ENCODE measurements around the gene DSCAML1. TPM values are rescaled to one million over a fixed set of nuclear protein-coding genes. Genes with fewer than 3 reads are reported as not detected.

DSCAML1 gene
- total RNA-seq (1 to 10 TPM in 1 of 2 experiments, under 1 TPM in 1; 1.00 to 1.0 TPM), polyA plus RNA-seq (not detected)

DNA sequence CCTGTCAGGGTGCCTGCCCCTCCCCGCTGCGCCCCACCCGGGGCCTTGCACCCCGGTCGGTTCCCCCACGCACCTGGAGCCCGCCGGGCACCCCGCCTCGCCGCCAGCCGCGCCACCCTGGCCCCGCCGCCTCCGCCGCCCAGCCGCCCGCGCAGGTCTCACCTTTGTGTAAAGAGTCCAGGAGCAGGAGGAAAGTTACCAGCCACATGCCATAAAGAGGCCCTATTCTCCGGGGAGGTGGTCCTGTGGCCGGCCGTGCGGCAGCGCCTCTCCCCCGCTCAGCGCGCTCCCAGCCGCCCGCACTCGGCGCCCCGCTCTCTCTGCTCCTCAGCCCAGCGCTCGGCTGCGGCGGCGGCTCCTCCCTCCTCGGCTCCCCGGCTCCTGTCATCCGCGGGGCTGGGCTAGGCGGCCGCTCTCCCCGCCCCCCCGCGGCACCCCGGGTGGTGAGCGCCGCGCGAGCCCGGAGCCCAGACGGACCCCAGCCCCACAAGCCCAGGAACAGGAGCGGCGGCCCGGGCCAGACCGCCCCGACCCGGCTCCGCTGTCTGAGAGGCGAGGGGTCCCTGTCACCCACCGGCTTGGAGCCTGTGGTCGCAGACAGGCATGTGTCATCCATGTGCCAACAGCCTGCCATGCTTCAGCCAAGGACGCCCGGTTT is at the start of gene DSCAML1:
TSS of gene DSCAML1 (minus strand) at position 345 of the 658 bp plus-strand sequence. CDS start at position 208, 137 bp downstream.
- POLR2A ChIA-PET (ENCODE audit: partially characterized antibody) = no interaction called here
- H3K9me3 Mint-ChIP-seq = no peaks in the 10 kb centered on the region
- peaks cover 38% of the 10 kb centered on the region for H3K27me3 ChIP-seq (ENCODE audit: insufficient read depth, low read length)
- no peaks in the 10 kb centered on the region for H3K36me3 ChIP-seq (ENCODE audit: insufficient read depth, low read length)
- CTCF ChIA-PET (ENCODE audit: partially characterized antibody) = interaction anchor here (0.6 to 2.2 kb wide), 3 partner anchors 11 to 110 kb away, joined by 3 to 10 read pairs (median 3); no protein-coding TSS in a partner anchor
- H3K4me3 Mint-ChIP-seq = peak within 1 kb of the TSS; percentile 42 to 86 (median 72)
- DNase-seq = peak in 4 of 5 donors; percentile 34 to 42 (median 36)
- H3K4me1 ChIP-seq (ENCODE audit: insufficient read depth, low read length) = peaks cover 18% of the 10 kb centered on the region
- intact Hi-C loops (cut with micrococcal nuclease) = no loop called here
- no peaks in the 10 kb centered on the region for H3K36me3 Mint-ChIP-seq
- no peaks in the 10 kb centered on the region for H3K9me3 ChIP-seq (ENCODE audit: control insufficient read depth in 1 of 2, low read length in 2 of 2)
- peak within 1 kb of the TSS in 1 of 2 donors; percentile 28 for H3K4me3 ChIP-seq (ENCODE audit: low read length in 2 of 2)
- peaks cover 2 to 22% (median 12%) of the 10 kb centered on the region in 4 donors for H3K4me1 Mint-ChIP-seq
- H3K27ac ChIP-seq (ENCODE audit: low read depth, low read length) = no peak within 1 kb of the TSS
- peak within 1 kb of the TSS in 2 of 7 donors; percentile 30 to 54 for H3K27ac Mint-ChIP-seq
- H3K27me3 Mint-ChIP-seq = peaks cover 41 to 45% of the 10 kb centered on the region in 2 donors

GRCh38 chr11:117843666-117844484 is 46.9 kb upstream of the DSCAML1 start:
- Histone ChIP-seq H3K9me3 (ENCODE audit: control insufficient read depth in 1 of 2, low read length in 2 of 2) (no peaks in the 10 kb centered on the region), H3K27ac (ENCODE audit: low read depth, low read length) (no peak overlapping the region), H3K4me3 (ENCODE audit: low read length in 2 of 2) (no peak overlapping the region), H3K4me1 (ENCODE audit: insufficient read depth, low read length) (peaks cover 4% of the 10 kb centered on the region), H3K27me3 (ENCODE audit: insufficient read depth, low read length) (no peaks in the 10 kb centered on the region), H3K36me3 (ENCODE audit: insufficient read depth, low read length) (no peaks in the 10 kb centered on the region)
- POLR2A ChIA-PET (ENCODE audit: partially characterized antibody) = interaction anchor here (0.7 to 3.8 kb wide), 11 partner anchors 18 to 209 kb away, joined by 3 to 23 read pairs (median 4); partner anchors contain the start of gene IL10RA
- DNase-seq = peak; percentile 72 to 79 (median 76)
- peaks cover 0 to 8% (median 2%) of the 10 kb centered on the region in 4 donors for H3K4me1 Mint-ChIP-seq
- no peaks in the 10 kb centered on the region for H3K36me3 Mint-ChIP-seq
- CTCF ChIA-PET (ENCODE audit: partially characterized antibody) = interaction anchor here (0.6 to 7.8 kb wide), 27 partner anchors 10 to 1225 kb away, joined by 3 to 286 read pairs (median 4); partner anchors contain the start of genes FXYD6 and IL10RA
- H3K4me3 Mint-ChIP-seq = no peak overlapping the region
- peaks cover 0 to 2% (median 0%) of the 10 kb centered on the region in 8 donors for H3K9me3 Mint-ChIP-seq
- H3K27me3 Mint-ChIP-seq = no peaks in the 10 kb centered on the region
- peak overlapping the region in 2 of 7 donors; percentile 56 to 79 for H3K27ac Mint-ChIP-seq
- intact Hi-C loops (cut with micrococcal nuclease) = loop anchor here (1.0 to 5.0 kb wide), 4 partner anchors 103 to 327 kb away; no protein-coding TSS in a partner anchor

DNA sequence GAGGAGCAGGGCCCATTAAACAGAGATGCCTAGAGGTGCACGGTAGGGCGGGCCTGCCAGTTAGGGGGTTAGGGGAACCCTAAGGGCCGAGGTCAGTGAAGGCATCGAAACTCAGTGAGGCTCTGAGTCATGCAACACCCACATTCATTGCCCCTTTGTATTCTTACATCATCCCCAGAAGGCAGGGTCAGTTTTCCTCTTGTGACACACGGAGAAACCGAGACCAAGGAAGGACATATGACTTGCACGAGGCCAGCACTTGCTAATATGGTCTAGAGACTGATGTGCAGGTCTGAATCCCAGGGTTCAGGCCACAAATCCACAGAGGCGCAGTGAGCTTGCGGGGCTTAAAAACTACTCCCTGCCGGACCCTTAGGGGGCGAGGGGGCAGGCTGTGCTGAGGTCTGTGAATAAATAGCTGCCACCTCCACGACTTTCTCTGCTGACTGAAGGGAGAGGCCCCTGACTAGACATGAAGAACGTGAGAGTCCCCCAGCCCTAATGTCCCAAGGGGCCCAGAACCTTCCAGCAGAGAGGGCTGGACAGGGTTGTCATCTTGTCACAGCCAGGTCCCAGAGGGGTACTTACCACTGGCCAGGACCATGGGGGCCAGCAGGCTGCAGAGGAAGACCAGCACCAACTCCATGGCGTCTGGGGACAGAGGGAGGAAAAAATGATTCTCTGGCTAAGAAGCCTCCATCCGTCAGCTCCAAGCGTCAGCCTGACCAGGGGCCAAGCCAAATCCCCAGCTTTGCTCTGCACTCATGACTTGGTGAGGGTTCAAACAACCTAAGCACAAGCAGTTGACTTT is 45.3 kb upstream of the DSCAML1 start:
- no peaks in the 10 kb centered on the region for H3K9me3 ChIP-seq (ENCODE audit: control insufficient read depth in 1 of 2, low read length in 2 of 2)
- H3K4me1 Mint-ChIP-seq = peaks cover 0 to 8% (median 2%) of the 10 kb centered on the region in 4 donors
- H3K27me3 ChIP-seq (ENCODE audit: insufficient read depth, low read length) = no peaks in the 10 kb centered on the region
- no peak overlapping the region for H3K4me3 ChIP-seq (ENCODE audit: low read length in 2 of 2)
- intact Hi-C loops (cut with micrococcal nuclease) = loop anchor here (5.0 kb wide), 1 partner anchor 160 kb away; no protein-coding TSS in a partner anchor
- H3K4me1 ChIP-seq (ENCODE audit: insufficient read depth, low read length) = peaks cover 4% of the 10 kb centered on the region
- H3K27ac ChIP-seq (ENCODE audit: low read depth, low read length) = no peak overlapping the region
- H3K36me3 ChIP-seq (ENCODE audit: insufficient read depth, low read length) = no peaks in the 10 kb centered on the region
- no peak overlapping the region for H3K27ac Mint-ChIP-seq
- H3K4me3 Mint-ChIP-seq = no peak overlapping the region
- no peaks in the 10 kb centered on the region for H3K27me3 Mint-ChIP-seq
- ChIA-PET POLR2A (ENCODE audit: partially characterized antibody) (interaction anchor here (1.0 to 3.8 kb wide), 4 partner anchors 105 to 211 kb away, joined by 3 to 23 read pairs (median 10); no protein-coding TSS in a partner anchor), CTCF (ENCODE audit: partially characterized antibody) (interaction anchor here (1.1 to 7.8 kb wide), 11 partner anchors 8 to 328 kb away, joined by 3 to 286 read pairs (median 16); partner anchors contain the start of gene IL10RA)
- no peak for DNase-seq
- no peaks in the 10 kb centered on the region for H3K36me3 Mint-ChIP-seq
- peaks cover 0 to 4% (median 0%) of the 10 kb centered on the region in 8 donors for H3K9me3 Mint-ChIP-seq

- H3K27me3 Mint-ChIP-seq = peaks cover 0 to 2% of the 10 kb centered on the region in 2 donors
- no peak for DNase-seq
- H3K9me3 ChIP-seq (ENCODE audit: control insufficient read depth in 1 of 2, low read length in 2 of 2) = no peaks in the 10 kb centered on the region
- intact Hi-C loops (cut with micrococcal nuclease) = loop anchor here (5.0 kb wide), 1 partner anchor 161 kb away; no protein-coding TSS in a partner anchor
- H3K4me1 Mint-ChIP-seq = peaks cover 0 to 8% (median 2%) of the 10 kb centered on the region in 4 donors
- H3K27me3 ChIP-seq (ENCODE audit: insufficient read depth, low read length) = no peaks in the 10 kb centered on the region
- H3K36me3 Mint-ChIP-seq = no peaks in the 10 kb centered on the region
- ChIA-PET CTCF (ENCODE audit: partially characterized antibody) (interaction anchor here (1.2 to 7.8 kb wide), 8 partner anchors 8 to 329 kb away, joined by 3 to 286 read pairs (median 17); partner anchors contain the start of gene IL10RA), POLR2A (ENCODE audit: partially characterized antibody) (interaction anchor here (1.0 to 2.9 kb wide), 2 partner anchors 105 to 203 kb away, joined by 3 to 17 read pairs; no protein-coding TSS in a partner anchor)
- no peak overlapping the region for H3K4me3 ChIP-seq (ENCODE audit: low read length in 2 of 2)
- H3K9me3 Mint-ChIP-seq = peaks cover 0 to 2% (median 0%) of the 10 kb centered on the region in 8 donors
- no peak overlapping the region for H3K27ac ChIP-seq (ENCODE audit: low read depth, low read length)
- no peaks in the 10 kb centered on the region for H3K36me3 ChIP-seq (ENCODE audit: insufficient read depth, low read length)
- H3K27ac Mint-ChIP-seq = no peak overlapping the region
- H3K4me1 ChIP-seq (ENCODE audit: insufficient read depth, low read length) = peaks cover 4% of the 10 kb centered on the region
- no peak overlapping the region for H3K4me3 Mint-ChIP-seq
Measured at GRCh38 chr11:117841551-117842031, 44.6 kb upstream of the DSCAML1 start.

DNA sequence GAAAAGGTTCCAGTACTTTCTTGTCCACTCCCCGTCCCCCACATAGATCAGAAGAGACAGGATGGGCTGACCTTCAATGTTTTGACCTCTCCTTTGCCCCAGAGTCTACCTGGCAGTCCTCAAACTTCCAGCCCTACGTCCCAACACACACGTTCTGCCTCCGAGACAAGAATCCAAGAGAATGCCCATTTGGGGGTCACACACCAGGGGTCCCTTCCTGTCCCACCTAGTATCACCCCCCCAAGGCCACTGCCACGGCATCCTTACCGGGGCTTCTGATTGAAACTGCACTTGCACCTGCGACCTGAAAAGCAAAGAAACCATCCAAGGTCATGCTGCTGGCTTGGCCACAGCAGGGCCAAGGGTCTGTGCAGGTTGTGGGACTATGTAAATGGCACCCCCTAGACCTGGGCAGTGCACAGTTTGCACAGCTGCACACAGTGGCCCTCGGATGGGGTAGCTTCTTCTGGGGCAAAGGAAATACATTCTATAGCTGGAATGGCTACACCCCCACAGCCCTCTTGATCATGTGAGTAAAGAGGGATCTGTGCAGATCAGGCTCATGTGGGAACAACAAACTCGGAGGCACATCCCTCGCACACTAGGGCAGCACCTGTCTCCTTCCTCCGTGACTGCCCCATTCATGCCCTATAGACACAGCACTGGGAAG is 44.0 kb upstream of the DSCAML1 start:
- H3K4me1 Mint-ChIP-seq = peaks cover 0 to 8% (median 2%) of the 10 kb centered on the region in 4 donors
- Histone ChIP-seq H3K4me1 (ENCODE audit: insufficient read depth, low read length) (peaks cover 4% of the 10 kb centered on the region), H3K9me3 (ENCODE audit: control insufficient read depth in 1 of 2, low read length in 2 of 2) (no peaks in the 10 kb centered on the region), H3K4me3 (ENCODE audit: low read length in 2 of 2) (no peak overlapping the region), H3K27ac (ENCODE audit: low read depth, low read length) (no peak overlapping the region), H3K36me3 (ENCODE audit: insufficient read depth, low read length) (no peaks in the 10 kb centered on the region), H3K27me3 (ENCODE audit: insufficient read depth, low read length) (no peaks in the 10 kb centered on the region)
- CTCF ChIA-PET (ENCODE audit: partially characterized antibody) = interaction anchor here (0.7 to 7.8 kb wide), 3 partner anchors 33 to 215 kb away, joined by 4 to 286 read pairs (median 226); no protein-coding TSS in a partner anchor
- intact Hi-C loops (cut with micrococcal nuclease) = loop anchor here (5.0 kb wide), 1 partner anchor 161 kb away; no protein-coding TSS in a partner anchor
- peaks cover 0 to 2% of the 10 kb centered on the region in 2 donors for H3K27me3 Mint-ChIP-seq
- peak overlapping the region in 2 of 7 donors; percentile 4 to 42 for H3K27ac Mint-ChIP-seq
- H3K36me3 Mint-ChIP-seq = no peaks in the 10 kb centered on the region
- POLR2A ChIA-PET (ENCODE audit: partially characterized antibody) = no interaction called here
- no peak overlapping the region for H3K4me3 Mint-ChIP-seq
- H3K9me3 Mint-ChIP-seq = peaks cover 0 to 2% (median 0%) of the 10 kb centered on the region in 8 donors
- DNase-seq = no peak
